GM23338 (cell line): ENCODE data around the gene TLCD5. TPM values are rescaled to one million over a fixed set of nuclear protein-coding genes. Genes with fewer than 3 reads are reported as not detected.
A peak's percentile ranks its signal among the peaks of the same experiment; 100 is the strongest.

ENCODE experiments used
- ATAC-seq: fragments of 200-7000 bp; cut with Tn5 transposase; 3 replicates; pipeline ENCODE4 v1.9.1; 2020
- DNase-seq: peaks from one replicate; pipeline ENCODE4 v3.0.0-alpha.2; 2015; ENCODE audit warnings: low spot score
- H2AFZ ChIP-seq: fragments of 200-600 bp; sonication (generic); 2 replicates; pipeline ENCODE4 v1.8.0; 2016; ENCODE audit warnings: antibody characterized with exemption, mild to moderate bottlenecking, moderate library complexity
- H3F3A ChIP-seq: fragments of 200-600 bp; sonication (generic); replicated peaks from 2 replicates; pipeline ENCODE4 v1.8.0; 2017; ENCODE audit warnings: antibody characterized with exemption, mixed run types, low read depth
- H3K27ac ChIP-seq: fragments of 200-600 bp; sonication (generic); 2 replicates; pipeline ENCODE4 v1.6.1; 2016; ENCODE audit warnings: low read depth
- H3K27me3 ChIP-seq: fragments of 200-600 bp; sonication (generic); 2 replicates; pipeline ENCODE4 v1.8.0; 2016; ENCODE audit warnings: mild to moderate bottlenecking, mixed run types, moderate library complexity; ENCODE audit not compliant: insufficient read depth
- H3K36me3 ChIP-seq: fragments of 200-600 bp; sonication (generic); 2 replicates; pipeline ENCODE4 v1.8.0; 2016; ENCODE audit warnings: mild to moderate bottlenecking; ENCODE audit not compliant: insufficient read depth
- H3K4me1 ChIP-seq: fragments of 200-600 bp; sonication (generic); 2 replicates; pipeline ENCODE4 v1.8.0; 2016; ENCODE audit warnings: mild to moderate bottlenecking, moderate library complexity; ENCODE audit not compliant: insufficient read depth
- H3K4me2 ChIP-seq: fragments of 200-600 bp; sonication (generic); 2 replicates; pipeline ENCODE4 v1.7.1; 2017; ENCODE audit warnings: mixed run types
- H3K4me3 ChIP-seq: fragments of 200-600 bp; sonication (generic); 2 replicates; pipeline ENCODE4 v1.6.1; 2016; ENCODE audit warnings: mixed run types
- H3K79me2 ChIP-seq: fragments of 200-600 bp; sonication (generic); replicated peaks from 2 replicates; pipeline ENCODE4 v1.8.0; 2017; ENCODE audit warnings: mild to moderate bottlenecking; ENCODE audit not compliant: insufficient read depth
- H3K9me2 ChIP-seq: fragments of 200-600 bp; sonication (generic); 2 replicates; pipeline ENCODE4 v1.8.0; 2017; ENCODE audit not compliant: insufficient read depth
- H4K20me1 ChIP-seq: fragments of 200-600 bp; sonication (generic); replicated peaks from 2 replicates; pipeline ENCODE4 v1.8.0; 2017; ENCODE audit warnings: mild to moderate bottlenecking; ENCODE audit not compliant: insufficient read depth
- H3K27ac Mint-ChIP-seq: 2 replicates; pipeline ENCODE4 v1.8.0; 2020; ENCODE audit warnings: inconsistent platforms, mild to moderate bottlenecking, moderate library complexity, mixed read lengths
- H3K27me3 Mint-ChIP-seq: 3 replicates; pipeline ENCODE4 v1.8.0; 2022; ENCODE audit warnings: low read depth, mild to moderate bottlenecking, moderate library complexity, mixed read lengths, inconsistent platforms; ENCODE audit not compliant: insufficient read depth, poor library complexity
- H3K36me3 Mint-ChIP-seq: 3 replicates; pipeline ENCODE4 v1.8.0; 2021; ENCODE audit warnings: low read depth, mild to moderate bottlenecking, inconsistent platforms, moderate library complexity, mixed read lengths
- H3K4me1 Mint-ChIP-seq: 3 replicates; pipeline ENCODE4 v1.8.0; 2020; ENCODE audit warnings: mild to moderate bottlenecking, inconsistent platforms, mixed read lengths
- H3K4me3 Mint-ChIP-seq: 3 replicates; pipeline ENCODE4 v1.8.0; 2021; ENCODE audit warnings: moderate library complexity, mild to moderate bottlenecking, inconsistent platforms, mixed read lengths
- H3K9me3 Mint-ChIP-seq: 3 replicates; pipeline ENCODE4 v1.8.0; 2020; ENCODE audit warnings: moderate library complexity, mild to moderate bottlenecking, inconsistent platforms, mixed read lengths
- CREB1 ChIP-seq: fragments of 250-450 bp; sonication (Bioruptor Pico); IDR thresholded peaks from 2 replicates; pipeline ENCODE4 v1.5.0; 2020; ENCODE audit warnings: low read depth, mild to moderate bottlenecking, moderate library complexity
- CTCF ChIP-seq, 2 experiments: fragments of 200-600 bp in 1 of 2; sonication (generic) in 1 of 2; conservative IDR thresholded peaks; 2 replicates each; pipeline versions ENCODE4 v1.5.1 to v1.6.1; 2016 to 2017; ENCODE audit warnings: antibody characterized with exemption in 2 of 2, low read depth in 2 of 2, mild to moderate bottlenecking in 2 of 2, moderate library complexity in 1 of 2
- ETS1 ChIP-seq: IDR thresholded peaks from 2 replicates; pipeline ENCODE4 v1.6.1; 2016; ENCODE audit warnings: antibody characterized with exemption
- EZH2 ChIP-seq: fragments of 200-600 bp; sonication (generic); IDR thresholded peaks from one replicate; pipeline ENCODE4 v1.8.0; 2017; ENCODE audit warnings: antibody characterized with exemption, mild to moderate bottlenecking, low read depth; ENCODE audit not compliant: unreplicated experiment
- EZH2phosphoT487 ChIP-seq: fragments of 200-600 bp; sonication (generic); IDR thresholded peaks from one replicate; pipeline ENCODE4 v1.8.1; 2018; ENCODE audit warnings: antibody characterized with exemption; ENCODE audit not compliant: unreplicated experiment
- JUNB ChIP-seq: IDR thresholded peaks from one replicate; pipeline ENCODE4 v1.6.1; 2016; ENCODE audit warnings: antibody characterized with exemption; ENCODE audit not compliant: unreplicated experiment
- NANOG ChIP-seq: IDR thresholded peaks from 2 replicates; pipeline ENCODE4 v1.6.1; 2016; ENCODE audit warnings: antibody characterized with exemption, borderline replicate concordance
- POLR2AphosphoS5 ChIP-seq: IDR thresholded peaks from 2 replicates; pipeline ENCODE4 v1.6.1; 2016; ENCODE audit warnings: antibody characterized with exemption, low read depth
- STAT1 ChIP-seq: IDR thresholded peaks from one replicate; pipeline ENCODE4 v1.6.1; 2016; ENCODE audit warnings: antibody characterized with exemption; ENCODE audit not compliant: unreplicated experiment
- ZNF114 ChIP-seq: fragments of 250-450 bp; sonication (Bioruptor Pico); IDR thresholded peaks from 2 replicates; pipeline ENCODE4 v1.5.0; 2020; ENCODE audit warnings: mild to moderate bottlenecking, moderate library complexity
- ZNF331 ChIP-seq: fragments of 250-450 bp; sonication (Bioruptor Pico); IDR thresholded peaks from 2 replicates; pipeline ENCODE4 v1.5.0; 2020; ENCODE audit warnings: low read depth, mild to moderate bottlenecking, moderate library complexity
- polyA plus RNA-seq: library from polyadenylated mRNA; unstranded; fragments of >200 nt; fragmentation: Nextera tagmentation; extraction: Ambion mirVana; gene quantifications from 2 replicates; pipeline ENCODE4 v1.2.1, GENCODE V29; 2016
- total RNA-seq: library from RNA; depleted of rRNA; stranded (reverse); fragments of >200 nt; shearing (Covaris generic); gene quantifications from 2 replicates; pipeline ENCODE4 v1.2.3, GENCODE V29; 2014
- TF ChIP-seq, protein P1 (sequence below): IDR thresholded peaks from one replicate; pipeline ENCODE4 v1.6.1; 2018; ENCODE audit warnings: antibody characterized with exemption; ENCODE audit not compliant: unreplicated experiment

Gene TLCD5
- total and polyA plus RNA-seq, 2 experiments from 2014 or later: 5.2 to 10.0 TPM

- H3K79me2 ChIP-seq: peaks cover 98% of the 10 kb centered on the region
- H3K4me1 ChIP-seq: peaks cover 36% of the 10 kb centered on the region
- H3K9me2 ChIP-seq: no peaks in the 10 kb centered on the region
- TF ChIP-seq ETS1 (no peak), CREB1 (CRISPR knock-in tag) (no peak)
- no peak overlapping the region for H3K27ac ChIP-seq
- H2AFZ ChIP-seq: no peak overlapping the region
- no peaks in the 10 kb centered on the region for H3K9me3 Mint-ChIP-seq
- H3K27ac Mint-ChIP-seq: no peak overlapping the region
- H4K20me1 ChIP-seq: 0 out of 2 replicates have a peak, but pooled peaks cover 11% of the 10 kb centered on the region
- no peaks in the 10 kb centered on the region for H3K36me3 ChIP-seq
- no peak overlapping the region for H3K4me2 ChIP-seq
- no peak for DNase-seq
- no peaks in the 10 kb centered on the region for H3K27me3 ChIP-seq
- H3K4me3 ChIP-seq: no peak overlapping the region
- no peaks in the 10 kb centered on the region for H3K36me3 Mint-ChIP-seq
- no peaks in the 10 kb centered on the region for H3F3A ChIP-seq
- no peaks in the 10 kb centered on the region for H3K27me3 Mint-ChIP-seq
- no peak for ATAC-seq
- H3K4me3 Mint-ChIP-seq: no peak overlapping the region
- peaks cover 39% of the 10 kb centered on the region for H3K4me1 Mint-ChIP-seq
These were observed 17.6 kb downstream of the TLCD5 start for GRCh38 chr11:120342678-120343077.

GRCh38 chr11:120343429-120343828 is 18.3 kb downstream of the TLCD5 start:
- Mint-ChIP-seq H3K4me1 (peaks cover 34% of the 10 kb centered on the region), H3K9me3 (no peaks in the 10 kb centered on the region), H3K27ac (no peak overlapping the region), H3K36me3 (no peaks in the 10 kb centered on the region), H3K4me3 (no peak overlapping the region), H3K27me3 (no peaks in the 10 kb centered on the region)
- Histone ChIP-seq H3K4me3 (no peak overlapping the region), H3K79me2 (peaks cover 98% of the 10 kb centered on the region), H4K20me1 (0 out of 2 replicates have a peak, but pooled peaks cover 11% of the 10 kb centered on the region), H3K27ac (no peak overlapping the region), H3F3A (no peaks in the 10 kb centered on the region), H3K36me3 (no peaks in the 10 kb centered on the region), H2AFZ (no peak overlapping the region), H3K9me2 (no peaks in the 10 kb centered on the region), H3K27me3 (no peaks in the 10 kb centered on the region), H3K4me2 (0 out of 2 replicates have a peak overlapping the region, but pooled peaks have one; percentile 24), H3K4me1 (peaks cover 29% of the 10 kb centered on the region)
- DNase-seq: peak; percentile 12
- no peak; the same call in 2 of the 3 replicates for ATAC-seq
- TF ChIP-seq CREB1 (CRISPR knock-in tag) (no peak), ZNF331 (CRISPR knock-in tag) (no peak), ETS1 (no peak), ZNF114 (CRISPR knock-in tag) (no peak), EZH2phosphoT487 (no peak), STAT1 (no peak), POLR2AphosphoS5 (no peak), CTCF (conservative IDR thresholded peaks at IDR 0.05; ENCODE audit: low read depth in 2 of 2) (no peak), NANOG (no peak), JUNB (no peak), EZH2 (no peak)
- TF ChIP-seq, protein P1, sequence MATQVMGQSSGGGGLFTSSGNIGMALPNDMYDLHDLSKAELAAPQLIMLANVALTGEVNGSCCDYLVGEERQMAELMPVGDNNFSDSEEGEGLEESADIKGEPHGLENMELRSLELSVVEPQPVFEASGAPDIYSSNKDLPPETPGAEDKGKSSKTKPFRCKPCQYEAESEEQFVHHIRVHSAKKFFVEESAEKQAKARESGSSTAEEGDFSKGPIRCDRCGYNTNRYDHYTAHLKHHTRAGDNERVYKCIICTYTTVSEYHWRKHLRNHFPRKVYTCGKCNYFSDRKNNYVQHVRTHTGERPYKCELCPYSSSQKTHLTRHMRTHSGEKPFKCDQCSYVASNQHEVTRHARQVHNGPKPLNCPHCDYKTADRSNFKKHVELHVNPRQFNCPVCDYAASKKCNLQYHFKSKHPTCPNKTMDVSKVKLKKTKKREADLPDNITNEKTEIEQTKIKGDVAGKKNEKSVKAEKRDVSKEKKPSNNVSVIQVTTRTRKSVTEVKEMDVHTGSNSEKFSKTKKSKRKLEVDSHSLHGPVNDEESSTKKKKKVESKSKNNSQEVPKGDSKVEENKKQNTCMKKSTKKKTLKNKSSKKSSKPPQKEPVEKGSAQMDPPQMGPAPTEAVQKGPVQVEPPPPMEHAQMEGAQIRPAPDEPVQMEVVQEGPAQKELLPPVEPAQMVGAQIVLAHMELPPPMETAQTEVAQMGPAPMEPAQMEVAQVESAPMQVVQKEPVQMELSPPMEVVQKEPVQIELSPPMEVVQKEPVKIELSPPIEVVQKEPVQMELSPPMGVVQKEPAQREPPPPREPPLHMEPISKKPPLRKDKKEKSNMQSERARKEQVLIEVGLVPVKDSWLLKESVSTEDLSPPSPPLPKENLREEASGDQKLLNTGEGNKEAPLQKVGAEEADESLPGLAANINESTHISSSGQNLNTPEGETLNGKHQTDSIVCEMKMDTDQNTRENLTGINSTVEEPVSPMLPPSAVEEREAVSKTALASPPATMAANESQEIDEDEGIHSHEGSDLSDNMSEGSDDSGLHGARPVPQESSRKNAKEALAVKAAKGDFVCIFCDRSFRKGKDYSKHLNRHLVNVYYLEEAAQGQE: no peak
